Mammary epithelial cell (primary cell): ENCODE measurements around the gene DIAPH3.

ENCODE experiments used
- EZH2 ChIP-seq: IDR thresholded peaks from 2 replicates; pipeline ENCODE4 v1.6.1; 2012; ENCODE audit warnings: low read length, inconsistent platforms, borderline replicate concordance
- TF ChIP-seq, protein P1 (sequence below), 2 donors: IDR thresholded peaks in 1 of 2; conservative IDR thresholded peaks in 1 of 2; 2 replicates each; pipeline ENCODE4 v1.5.1; 2011 to 2012; ENCODE audit warnings: inconsistent platforms in 2 of 2, low read length in 2 of 2, mild to moderate bottlenecking in 2 of 2, control low read depth in 1 of 2, low read depth in 1 of 2; ENCODE audit not compliant: insufficient read depth in 1 of 2; ENCODE audit errors: extremely low read depth in 1 of 2

DNA sequence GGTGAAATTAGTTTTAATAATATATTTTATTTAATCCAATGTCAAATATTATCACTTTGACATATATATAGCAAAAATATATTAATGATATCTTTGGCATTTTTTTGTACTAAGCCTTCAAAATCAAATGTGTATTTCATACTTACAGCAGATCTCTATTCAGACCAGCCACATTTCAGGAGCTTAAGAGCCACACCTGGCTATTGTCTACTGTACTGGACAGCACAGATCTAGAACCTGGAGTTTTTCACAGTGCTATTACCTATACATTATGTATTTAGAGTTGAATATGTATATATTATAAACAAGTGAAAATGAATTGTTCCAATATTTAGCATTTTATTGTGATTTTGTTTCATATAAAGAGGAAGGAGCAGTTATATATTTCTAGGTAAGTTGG is 486.3 kb downstream of the DIAPH3 start:
- TF ChIP-seq, protein P1, sequence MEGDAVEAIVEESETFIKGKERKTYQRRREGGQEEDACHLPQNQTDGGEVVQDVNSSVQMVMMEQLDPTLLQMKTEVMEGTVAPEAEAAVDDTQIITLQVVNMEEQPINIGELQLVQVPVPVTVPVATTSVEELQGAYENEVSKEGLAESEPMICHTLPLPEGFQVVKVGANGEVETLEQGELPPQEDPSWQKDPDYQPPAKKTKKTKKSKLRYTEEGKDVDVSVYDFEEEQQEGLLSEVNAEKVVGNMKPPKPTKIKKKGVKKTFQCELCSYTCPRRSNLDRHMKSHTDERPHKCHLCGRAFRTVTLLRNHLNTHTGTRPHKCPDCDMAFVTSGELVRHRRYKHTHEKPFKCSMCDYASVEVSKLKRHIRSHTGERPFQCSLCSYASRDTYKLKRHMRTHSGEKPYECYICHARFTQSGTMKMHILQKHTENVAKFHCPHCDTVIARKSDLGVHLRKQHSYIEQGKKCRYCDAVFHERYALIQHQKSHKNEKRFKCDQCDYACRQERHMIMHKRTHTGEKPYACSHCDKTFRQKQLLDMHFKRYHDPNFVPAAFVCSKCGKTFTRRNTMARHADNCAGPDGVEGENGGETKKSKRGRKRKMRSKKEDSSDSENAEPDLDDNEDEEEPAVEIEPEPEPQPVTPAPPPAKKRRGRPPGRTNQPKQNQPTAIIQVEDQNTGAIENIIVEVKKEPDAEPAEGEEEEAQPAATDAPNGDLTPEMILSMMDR (conservative IDR thresholded peaks at IDR 0.05 in 1 of 2, IDR thresholded peaks at IDR 0.05 in 1 of 2; ENCODE audit: extremely low read depth in 1 of 2, insufficient read depth in 1 of 2, low read depth in 1 of 2, low read length in 2 of 2): no peak
- no peak for TF ChIP-seq EZH2
